Measurements from ENCODE around the gene NUDT7. TPM values are rescaled to one million over a fixed set of nuclear protein-coding genes. Genes with fewer than 3 reads are reported as not detected.

Gene NUDT7
- 4.5 and 5.4 TPM in 2 replicates for total RNA-seq

GRCh38 chr16:77722309-77723107 is at the start of gene NUDT7:
Gene NUDT7, plus strand, starts transcription at chr16:77722514. Its CDS starts 69 bp downstream, at chr16:77722583.

GRCh38 chr16:77788181-77789084 is 66.1 kb downstream of the NUDT7 start, which contains the start of gene VAT1L:
Gene VAT1L, plus strand, starts transcription at chr16:77788564. Its CDS starts 119 bp downstream, at chr16:77788683.

Other genes starting within 250 kb of the NUDT7 start
- 0.06 and 0.10 TPM in 2 replicates for gene VAT1L, start 66.0 kb downstream of the NUDT7 start, total RNA-seq